Lung (tissue), 12 donors: Measurements from ENCODE around the gene PIK3R3. TPM values are rescaled to one million over a fixed set of nuclear protein-coding genes. Genes with fewer than 3 reads are reported as not detected.

Source experiments
- ATAC-seq: fragments of 200-7000 bp; cut with Tn5 transposase; one replicate; pipeline ENCODE4 v1.9.1; 2020; ENCODE audit warnings: moderate number of reproducible peaks; ENCODE audit not compliant: insufficient read depth, low FRiP score
- DNase-seq, 3 donors: peaks; one replicate each; pipeline ENCODE4 v3.0.0-alpha.2; 2013 to 2017
- H3K27ac ChIP-seq, 2 donors: one replicate each; pipeline ENCODE4 v1.5.1; 2013; ENCODE audit warnings: mild to moderate bottlenecking in 2 of 2, moderate library complexity in 2 of 2, control low read depth in 1 of 2, inconsistent platforms in 1 of 2, low read depth in 1 of 2, low read length in 1 of 2
- H3K27me3 ChIP-seq, 3 donors: one replicate each; pipeline ENCODE4 v1.5.1; 2013; ENCODE audit warnings: low read length in 2 of 3; ENCODE audit not compliant: control insufficient read depth in 3 of 3, insufficient read depth in 3 of 3
- H3K36me3 ChIP-seq, 4 donors: one replicate each; pipeline ENCODE4 v1.5.1; 2013; ENCODE audit warnings: low read length in 4 of 4, mild to moderate bottlenecking in 1 of 4, moderate library complexity in 1 of 4; ENCODE audit not compliant: control insufficient read depth in 4 of 4, insufficient read depth in 4 of 4
- H3K4me1 ChIP-seq, 5 donors: one replicate each; pipeline ENCODE4 v1.5.1; 2013; ENCODE audit warnings: low read length in 5 of 5, mild to moderate bottlenecking in 2 of 5, moderate library complexity in 1 of 5; ENCODE audit not compliant: control insufficient read depth in 5 of 5, insufficient read depth in 5 of 5
- H3K4me3 ChIP-seq: one replicate; pipeline ENCODE4 v1.5.1; 2013; ENCODE audit warnings: mild to moderate bottlenecking, control low read depth, moderate library complexity
- H3K9ac ChIP-seq, 2 donors: one replicate each; pipeline ENCODE4 v1.5.1; 2013; ENCODE audit warnings: low read length in 2 of 2, control low read depth in 1 of 2; ENCODE audit not compliant: insufficient read depth in 1 of 2
- H3K9me3 ChIP-seq, 4 donors: one replicate each; pipeline ENCODE4 v1.5.1; 2013; ENCODE audit warnings: low read length in 3 of 4, mild to moderate bottlenecking in 1 of 4, moderate library complexity in 1 of 4; ENCODE audit not compliant: control insufficient read depth in 4 of 4, insufficient read depth in 3 of 4
- CTCF ChIP-seq: IDR thresholded peaks from 2 replicates; pipeline ENCODE4 v1.5.1; 2012; ENCODE audit warnings: mild to moderate bottlenecking; ENCODE audit errors: control extremely low read depth, extremely low read depth
- WGBS, 2 donors: extraction: QIAGEN DNeasy Blood & Tissue Kit; methylation state at CpG; one replicate each; pipeline ENCODE4 v1.1.7; 2013; 5-methylcytosine and 5-hydroxymethylcytosine counted together
- polyA plus RNA-seq, 2 donors: library from polyadenylated mRNA; stranded (reverse); fragments of 200-250 nt; gene quantifications; one replicate each; pipeline ENCODE4 v1.2.1, GENCODE V29; 2013
- total RNA-seq, 2 donors: library from RNA; depleted of rRNA in 1 of 2; stranded (reverse); fragments of >200 nt in 1 of 2; gene quantifications; one replicate each; pipeline ENCODE4 v1.2.1, GENCODE V29; 2014 to 2021
- donor health status: control.
- donor health status: control.
- donor health status: Bipolar disorder and iron deficiency.
- donor health status: healthy.
- donor health status: DM: yes; HTN: yes; CAD: no.

The PIK3R3 gene
- total and polyA plus RNA-seq, 4 donors: 9.1 to 36.7 (median 17.1) TPM

GRCh38 chr1:46159516-46159915 lies 27.1 kb upstream of the PIK3R3 start:
- Histone ChIP-seq H3K36me3 (no peaks in the 10 kb centered on the region), H3K9me3 (no peaks in the 10 kb centered on the region), H3K9ac (no peak overlapping the region), H3K27ac (no peak overlapping the region), H3K4me3 (no peak overlapping the region), H3K27me3 (no peaks in the 10 kb centered on the region), H3K4me1 (no peaks in the 10 kb centered on the region)
- WGBS, 2 donors: 79 to 84% methylated on average over 3 of the region's 3 CpGs
- no peak for ATAC-seq
- no peak for DNase-seq
- no peak for TF ChIP-seq CTCF

GRCh38 chr1:46158312-46159281 lies 26.2 kb upstream of the PIK3R3 start:
- no peaks in the 10 kb centered on the region for H3K36me3 ChIP-seq
- H3K9me3 ChIP-seq: no peaks in the 10 kb centered on the region
- no peaks in the 10 kb centered on the region for H3K4me1 ChIP-seq
- no peak for TF ChIP-seq CTCF
- H3K4me3 ChIP-seq: no peak overlapping the region
- H3K27ac ChIP-seq: no peak overlapping the region
- 92 to 93% methylated on average over 13 of the region's 13 CpGs for WGBS, 2 donors
- DNase-seq (no peak), ATAC-seq (no peak)
- no peaks in the 10 kb centered on the region for H3K27me3 ChIP-seq
- H3K9ac ChIP-seq: no peak overlapping the region

DNA sequence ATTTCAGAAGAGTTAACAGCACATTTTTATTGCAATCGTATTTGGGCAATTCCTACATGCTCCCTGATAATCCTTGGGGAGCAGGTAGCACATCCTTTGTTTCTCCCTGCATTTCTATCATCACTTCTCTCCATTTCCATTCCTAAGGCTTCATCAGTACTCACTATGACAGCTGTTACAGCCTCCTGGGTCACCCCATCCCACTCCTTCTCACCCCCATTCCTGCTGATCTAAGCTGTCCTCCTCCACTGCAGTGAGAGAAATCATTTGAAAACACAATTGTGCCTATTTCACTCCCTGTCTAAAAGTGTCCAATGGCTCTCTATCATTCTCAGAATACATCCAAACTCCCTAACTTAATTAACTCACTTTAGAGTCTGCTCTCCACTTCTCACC lies 25.5 kb upstream of the PIK3R3 start:
- no peaks in the 10 kb centered on the region for H3K36me3 ChIP-seq
- WGBS, 2 donors: 85 to 91% methylated on average over 1 of the region's 1 CpG
- H3K9ac ChIP-seq: no peak overlapping the region
- DNase-seq: no peak
- no peak for TF ChIP-seq CTCF
- H3K9me3 ChIP-seq: no peaks in the 10 kb centered on the region
- H3K27me3 ChIP-seq: no peaks in the 10 kb centered on the region
- no peak for ATAC-seq
- H3K27ac ChIP-seq: no peak overlapping the region
- no peak overlapping the region for H3K4me3 ChIP-seq
- H3K4me1 ChIP-seq: no peaks in the 10 kb centered on the region

GRCh38 chr1:46153732-46154131 lies 21.3 kb upstream of the PIK3R3 start:
- Histone ChIP-seq H3K4me3 (no peak overlapping the region), H3K36me3 (no peaks in the 10 kb centered on the region), H3K27me3 (no peaks in the 10 kb centered on the region), H3K9me3 (no peaks in the 10 kb centered on the region), H3K27ac (no peak overlapping the region), H3K9ac (no peak overlapping the region), H3K4me1 (no peaks in the 10 kb centered on the region)
- TF ChIP-seq CTCF: no peak
- ATAC-seq: no peak
- 94 to 97% methylated on average over 1 of the region's 1 CpG for WGBS, 2 donors
- no peak for DNase-seq
